Cardiac muscle cell (in vitro differentiated cells and primary cell): ENCODE data around the gene RABGAP1. TPM values are rescaled to one million over a fixed set of nuclear protein-coding genes. Genes with fewer than 3 reads are reported as not detected.
"Not testable (repeated sequence)": the region's sequence is repeated elsewhere in the genome, so short reads cannot be mapped to it uniquely, and the experiment has no call there.

Experiments used
- DNase-seq, 2 donors: peaks; one replicate each; pipeline versions ENCODE4 v3.0.0 to v3.0.0-alpha.2; 2010 to 2017; ENCODE audit warnings: low read depth in 1 of 2, low spot score in 1 of 2
- H3K27ac ChIP-seq: fragments of 200-600 bp; sonication (generic); 2 replicates; pipeline ENCODE4 v1.5.1; 2016
- H3K27me3 ChIP-seq: fragments of 200-600 bp; sonication (generic); 2 replicates; pipeline ENCODE4 v1.6.0; 2016; ENCODE audit warnings: control low read depth
- H3K36me3 ChIP-seq: fragments of 200-600 bp; sonication (generic); 2 replicates; pipeline ENCODE4 v1.5.1; 2016; ENCODE audit warnings: control low read depth
- H3K4me1 ChIP-seq: fragments of 200-600 bp; sonication (generic); 2 replicates; pipeline ENCODE4 v1.8.1; 2017; ENCODE audit warnings: low read depth, mild to moderate bottlenecking, mixed run types
- H3K4me3 ChIP-seq: fragments of 200-600 bp; sonication (generic); 2 replicates; pipeline ENCODE4 v1.5.1; 2016; ENCODE audit warnings: mild to moderate bottlenecking
- H3K9me3 ChIP-seq: fragments of 200-600 bp; sonication (generic); 2 replicates; pipeline ENCODE4 v1.5.1; 2017; ENCODE audit warnings: low read depth, mild to moderate bottlenecking, control low read depth
- CTCF ChIP-seq: IDR thresholded peaks from 2 replicates; pipeline ENCODE4 v1.5.1; 2012; ENCODE audit warnings: low read depth, mild to moderate bottlenecking, low read length
- polyA plus RNA-seq: library from polyadenylated mRNA; unstranded; fragments of >200 nt; fragmentation: Nextera tagmentation; extraction: Ambion mirVana; gene quantifications from 2 replicates; pipeline ENCODE4 v1.2.1, GENCODE V29; 2016
- total RNA-seq: library from RNA; depleted of rRNA; stranded (reverse); fragments of >200 nt; gene quantifications from 2 replicates; pipeline ENCODE4 v1.2.3, GENCODE V29; 2016

The RABGAP1 gene
- total RNA-seq = 29.8 and 44.4 TPM in 2 replicates
- 37.4 and 39.4 TPM in 2 replicates for polyA plus RNA-seq

DNA sequence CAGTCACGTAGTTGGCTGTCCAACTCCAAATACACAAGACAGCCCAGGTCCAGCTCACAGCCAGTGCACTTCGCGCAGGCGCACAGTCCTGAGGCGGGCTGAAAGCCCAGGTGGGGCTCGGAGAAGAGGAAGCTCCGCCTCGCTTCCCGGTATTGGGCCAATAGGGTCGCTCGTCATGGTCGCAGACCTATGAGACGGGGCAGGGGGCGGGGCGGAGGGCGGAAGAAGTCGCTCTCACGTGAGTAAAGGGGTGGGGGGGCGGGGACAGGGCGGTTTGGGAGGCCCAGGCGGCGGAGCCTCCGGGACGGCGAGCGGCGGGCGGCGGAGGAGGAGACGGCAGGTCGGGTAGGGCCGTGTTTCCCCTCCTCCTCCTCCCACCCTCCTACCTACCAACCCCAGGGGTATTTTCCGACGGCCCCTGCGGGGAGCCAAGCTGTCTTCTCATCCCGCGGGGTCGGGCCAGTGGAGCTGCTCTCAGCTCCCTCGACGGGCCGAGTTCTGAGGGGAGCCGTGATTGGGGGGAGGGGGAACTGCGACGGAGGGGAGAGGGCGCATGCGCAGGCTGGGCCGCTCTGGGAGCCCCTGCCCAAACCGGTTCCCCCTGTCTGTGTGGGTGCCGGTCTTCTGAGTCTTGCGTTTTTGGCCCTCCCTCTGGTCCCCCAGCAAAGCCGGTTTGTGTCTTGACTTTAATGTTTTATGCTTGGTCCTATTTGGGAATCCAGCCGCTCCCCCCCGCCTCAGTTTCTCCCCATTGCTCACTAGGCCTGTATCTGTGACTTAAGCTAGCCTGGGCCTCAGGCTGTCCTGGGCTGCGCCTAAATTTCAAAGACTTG lies at the start of gene RABGAP1:
RABGAP1 (plus strand) TSS at position 272 of the 833 bp plus-strand sequence. CDS start 16,040 bp downstream, outside the sequence.
- TF ChIP-seq CTCF = no peak
- Histone ChIP-seq H3K4me1 (peaks cover 5% of the 10 kb centered on the region), H3K9me3 (no peaks in the 10 kb centered on the region), H3K4me3 (peak within 1 kb of the TSS; percentile 84), H3K36me3 (peaks cover 20% of the 10 kb centered on the region), H3K27ac (peak within 1 kb of the TSS; percentile 95), H3K27me3 (no peaks in the 10 kb centered on the region)
- DNase-seq = peak; percentile 99 to 100

GRCh38 chr9:122897969-122898368 lies 42.9 kb upstream of the RABGAP1 start:
- no peak overlapping the region for H3K27ac ChIP-seq
- H3K9me3 ChIP-seq = no peaks in the 10 kb centered on the region
- peaks cover 21% of the 10 kb centered on the region for H3K36me3 ChIP-seq

DNA sequence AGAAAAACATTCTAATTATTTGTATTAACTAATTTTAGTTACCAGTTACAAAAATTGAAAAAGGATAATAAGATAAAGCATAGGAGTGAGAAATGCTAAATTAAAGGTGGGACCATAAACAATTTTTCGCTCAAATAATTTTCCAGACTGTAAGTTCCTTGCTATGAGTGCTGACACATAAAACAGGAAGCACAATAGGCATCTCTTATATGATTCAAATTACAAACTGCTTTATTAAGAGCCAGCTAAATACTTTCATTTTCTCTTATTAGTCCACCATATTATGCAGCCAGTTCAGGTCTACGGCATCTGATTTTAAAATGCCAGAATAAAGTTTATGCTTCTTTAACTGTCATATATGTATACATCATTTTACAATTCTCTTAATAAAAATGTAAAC lies 40.0 kb upstream of the RABGAP1 start:
- no peak overlapping the region for H3K27ac ChIP-seq
- H3K4me3 ChIP-seq = no peak overlapping the region
- no peak for TF ChIP-seq CTCF
- peaks cover 21% of the 10 kb centered on the region for H3K4me1 ChIP-seq
- DNase-seq = peak in 1 of 2 donors; percentile 16
- H3K27me3 ChIP-seq = no peaks in the 10 kb centered on the region
- H3K9me3 ChIP-seq = no peaks in the 10 kb centered on the region
- H3K36me3 ChIP-seq = peaks cover 8% of the 10 kb centered on the region

More at GRCh38 chr9:122897969-122898368, 42.9 kb upstream of the RABGAP1 start:
- DNase-seq = no peak
- Histone ChIP-seq H3K4me3 (no peak overlapping the region), H3K27me3 (no peaks in the 10 kb centered on the region), H3K4me1 (peaks cover 10% of the 10 kb centered on the region)
- TF ChIP-seq CTCF = no peak

DNA sequence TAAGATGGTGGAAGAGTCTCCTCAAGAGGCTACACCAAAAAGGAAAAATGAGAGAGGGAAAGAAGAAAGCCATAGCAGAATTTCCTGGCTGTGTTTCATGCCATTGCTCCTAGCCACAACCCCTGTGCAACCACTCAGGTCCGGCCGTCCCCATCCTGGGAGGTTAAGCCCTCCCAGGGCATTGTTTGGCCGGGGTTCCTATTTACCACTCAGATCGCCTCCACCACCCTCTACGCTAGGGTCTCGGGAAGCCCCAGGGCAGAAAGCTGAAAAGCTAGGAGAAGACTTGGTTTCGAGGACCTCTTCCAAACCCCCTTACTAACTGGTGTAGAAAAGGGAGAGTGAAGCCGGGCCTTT lies 36.4 kb upstream of the RABGAP1 start:
- TF ChIP-seq CTCF = no peak
- Histone ChIP-seq H3K4me3 (peak overlapping the region; percentile 84), H3K4me1 (peaks cover 19% of the 10 kb centered on the region), H3K27me3 (no peaks in the 10 kb centered on the region), H3K9me3 (no peaks in the 10 kb centered on the region), H3K27ac (peak overlapping the region; percentile 97), H3K36me3 (no peaks in the 10 kb centered on the region)
- DNase-seq = peak; percentile 48 to 64

DNA sequence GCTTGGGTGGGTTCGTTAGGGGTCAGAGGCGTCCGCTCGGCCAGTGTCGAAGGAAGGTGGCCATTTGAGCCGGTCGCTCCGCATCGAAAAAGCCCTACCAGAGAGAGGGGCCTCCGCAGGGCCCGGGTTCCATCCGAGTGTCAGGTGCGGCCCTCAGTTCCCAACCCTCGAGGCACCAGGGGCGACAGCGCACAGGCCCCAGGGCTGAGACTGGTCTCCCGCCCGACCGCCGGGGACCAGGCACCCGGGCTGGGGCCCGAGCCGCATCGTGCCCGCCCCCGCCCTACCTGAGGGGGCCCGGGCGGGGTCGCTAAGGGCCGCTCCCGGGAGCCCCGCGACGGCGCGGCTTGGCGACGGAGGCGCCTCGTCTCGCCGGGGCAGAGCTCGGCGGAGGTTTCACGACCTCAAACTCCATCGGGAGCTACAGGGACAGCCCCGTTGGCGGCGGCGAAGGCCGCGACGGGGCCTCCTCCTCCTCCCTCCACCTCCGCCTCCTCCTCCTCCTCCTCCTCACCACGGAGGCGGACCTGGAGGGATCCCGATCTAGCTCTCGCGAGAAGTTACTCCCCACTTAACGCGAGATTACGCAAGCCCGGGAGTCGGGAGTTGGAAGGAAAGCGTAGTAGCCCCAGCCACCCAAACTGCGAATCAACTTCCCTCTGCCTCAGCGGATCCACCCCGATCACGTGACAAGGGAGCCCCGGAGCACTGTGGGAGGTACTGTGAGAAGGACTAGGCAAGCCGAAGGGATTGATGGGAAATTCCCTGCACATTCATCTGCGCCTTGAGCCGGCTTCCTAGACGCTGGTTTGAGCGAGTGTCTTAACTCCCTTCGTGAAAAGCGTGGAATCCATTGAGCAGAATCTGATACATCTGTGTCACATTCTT lies 35.8 kb upstream of the RABGAP1 start, which contains the start of gene RC3H2:
RC3H2 (minus strand) TSS at position 537 of the 888 bp plus-strand sequence. CDS start 7,850 bp downstream, outside the sequence.
- H3K27ac ChIP-seq = peak within 1 kb of the TSS; percentile 97
- DNase-seq = peak; percentile 99 to 100
- peaks cover 1% of the 10 kb centered on the region for H3K36me3 ChIP-seq
- TF ChIP-seq CTCF = no peak
- H3K27me3 ChIP-seq = no peaks in the 10 kb centered on the region
- peaks cover 18% of the 10 kb centered on the region for H3K4me1 ChIP-seq
- no peaks in the 10 kb centered on the region for H3K9me3 ChIP-seq
- peak within 1 kb of the TSS; percentile 84 for H3K4me3 ChIP-seq

DNA sequence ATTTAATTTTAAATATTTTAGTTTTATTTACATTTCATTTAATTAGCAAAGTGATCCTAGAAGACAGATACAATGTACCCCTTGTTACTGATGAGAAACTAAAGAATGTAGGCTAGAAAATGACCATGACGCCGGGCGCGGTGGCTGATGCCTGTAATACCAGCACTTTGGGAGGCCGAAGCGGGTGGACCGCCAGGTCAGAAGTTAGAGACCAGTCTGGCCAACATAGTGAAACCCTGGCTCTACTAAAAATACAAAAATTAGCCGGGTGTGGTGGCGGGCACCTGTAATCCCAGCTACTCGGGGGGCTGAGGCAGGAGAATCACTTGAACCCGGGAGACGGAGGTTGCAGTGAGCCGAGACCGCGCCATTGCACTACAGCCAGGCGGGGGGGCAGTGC lies 34.7 kb upstream of the RABGAP1 start:
- not testable (repeated sequence) for H3K4me3 ChIP-seq, DNase-seq, H3K9me3 ChIP-seq, H3K27me3 ChIP-seq, H3K27ac ChIP-seq
- peaks cover 12% of the 10 kb centered on the region for H3K36me3 ChIP-seq
- peaks cover 14% of the 10 kb centered on the region for H3K4me1 ChIP-seq
